Gastrocnemius medialis (tissue), 4 donors: ENCODE measurements around the gene TBC1D10A.

ENCODE experiments used
- POLR2A ChIP-seq, 2 donors: fragments of 450-650 bp; IDR thresholded peaks; one replicate each; pipeline ENCODE4 v1.6.1; 2017; ENCODE audit warnings: antibody characterized with exemption in 2 of 2, mild to moderate bottlenecking in 2 of 2, moderate library complexity in 2 of 2
- TF ChIP-seq, protein P1 (sequence below), 5 experiments: fragments of 450-650 bp in 3 of 5; fragments of 200-600 bp in 2 of 5; sonication (generic) in 2 of 5; IDR thresholded peaks in 4 of 5; conservative IDR thresholded peaks in 1 of 5; 1 replicate in 4 of 5; 2 replicates in 1 of 5; pipeline ENCODE4 v1.5.1; 2016 to 2019; ENCODE audit warnings: antibody characterized with exemption in 5 of 5, mild to moderate bottlenecking in 3 of 5, moderate library complexity in 3 of 5

DNA sequence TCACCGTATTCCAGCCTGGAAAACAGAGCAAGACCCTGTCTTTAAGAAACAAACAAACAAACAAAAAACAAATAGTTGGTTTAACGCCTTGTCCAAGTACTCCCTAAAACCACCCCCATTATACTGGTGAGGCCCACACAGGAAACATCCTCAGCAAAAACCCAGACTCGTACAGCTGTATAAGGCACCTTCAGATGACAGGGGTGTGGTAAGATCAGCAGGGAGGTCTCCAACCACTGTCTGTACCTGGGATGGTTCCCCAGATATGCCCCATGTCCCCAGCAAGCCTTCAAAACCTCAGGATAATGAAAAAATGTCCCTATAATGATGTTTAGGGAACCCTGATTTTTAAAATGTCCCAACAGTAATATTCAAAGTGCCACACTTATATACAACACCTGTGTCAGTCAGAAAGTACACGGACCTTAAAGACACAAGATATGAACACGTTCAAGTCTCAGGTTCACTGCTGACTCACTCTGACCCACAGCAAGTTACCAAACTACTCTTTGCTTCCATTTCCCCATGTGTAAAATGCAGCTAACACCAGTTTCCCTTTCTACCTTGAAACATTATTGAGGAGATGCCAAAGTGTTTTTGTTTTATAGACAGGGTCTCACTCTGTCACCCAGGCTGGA lies 20.6 kb upstream of the TBC1D10A start:
- TF ChIP-seq, protein P1, sequence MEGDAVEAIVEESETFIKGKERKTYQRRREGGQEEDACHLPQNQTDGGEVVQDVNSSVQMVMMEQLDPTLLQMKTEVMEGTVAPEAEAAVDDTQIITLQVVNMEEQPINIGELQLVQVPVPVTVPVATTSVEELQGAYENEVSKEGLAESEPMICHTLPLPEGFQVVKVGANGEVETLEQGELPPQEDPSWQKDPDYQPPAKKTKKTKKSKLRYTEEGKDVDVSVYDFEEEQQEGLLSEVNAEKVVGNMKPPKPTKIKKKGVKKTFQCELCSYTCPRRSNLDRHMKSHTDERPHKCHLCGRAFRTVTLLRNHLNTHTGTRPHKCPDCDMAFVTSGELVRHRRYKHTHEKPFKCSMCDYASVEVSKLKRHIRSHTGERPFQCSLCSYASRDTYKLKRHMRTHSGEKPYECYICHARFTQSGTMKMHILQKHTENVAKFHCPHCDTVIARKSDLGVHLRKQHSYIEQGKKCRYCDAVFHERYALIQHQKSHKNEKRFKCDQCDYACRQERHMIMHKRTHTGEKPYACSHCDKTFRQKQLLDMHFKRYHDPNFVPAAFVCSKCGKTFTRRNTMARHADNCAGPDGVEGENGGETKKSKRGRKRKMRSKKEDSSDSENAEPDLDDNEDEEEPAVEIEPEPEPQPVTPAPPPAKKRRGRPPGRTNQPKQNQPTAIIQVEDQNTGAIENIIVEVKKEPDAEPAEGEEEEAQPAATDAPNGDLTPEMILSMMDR (IDR thresholded peaks at IDR 0.05 in 4 of 5, conservative IDR thresholded peaks at IDR 0.05 in 1 of 5) = no peak
- no peak for TF ChIP-seq POLR2A (IDR thresholded peaks at IDR 0.05)
